ENCODE data around the gene PTGES. TPM values are rescaled to one million over a fixed set of nuclear protein-coding genes. Genes with fewer than 3 reads are reported as not detected.

PTGES gene
- polyA plus RNA-seq, 1 of the 3 experiments (the other 2 are of a cell fraction): 5.2 TPM

- Histone ChIP-seq H3K9ac (no peak overlapping the region), H2AFZ (ENCODE audit: low read depth) (no peak overlapping the region), H3K9me3 (no peaks in the 10 kb centered on the region), H3K4me3 (ENCODE audit: low read depth in 2 of 2, low read length in 1 of 2) (no peak overlapping the region), H4K20me1 (ENCODE audit: insufficient read depth) (no peaks in the 10 kb centered on the region), H3K27ac (ENCODE audit: low read depth in 2 of 2, low read length in 1 of 2) (no peak overlapping the region), H3K4me1 (ENCODE audit: control insufficient read depth in 1 of 2, insufficient read depth in 2 of 2, low read depth in 1 of 2, low read length in 1 of 2) (peaks cover 0 to 5% of the 10 kb centered on the region in 2 experiments; a peak in 1 of 4 replicates), H3K4me2 (no peak overlapping the region), H3K9me2 (no peaks in the 10 kb centered on the region), H3K27me3 (ENCODE audit: insufficient read depth) (no peaks in the 10 kb centered on the region), H3K36me3 (replicated peaks in 1 of 2; ENCODE audit: control insufficient read depth in 1 of 2, insufficient read depth in 2 of 2, low read length in 1 of 2) (no peaks in the 10 kb centered on the region), H3K79me2 (ENCODE audit: insufficient read depth) (no peaks in the 10 kb centered on the region), H3F3A (replicated peaks; ENCODE audit: insufficient read depth) (no peaks in the 10 kb centered on the region)
- WGBS (ENCODE audit: low lambda C conversion rate): 78% methylated on average over 13 of the region's 20 CpGs
- ChIA-PET CTCF (interaction anchor here (0.6 to 15.1 kb wide), 11 partner anchors 9 to 116 kb away, joined by 3 to 356 read pairs (median 19); partner anchors contain the start of genes ASB6 and PTGES), POLR2A (no interaction called here)
- TF ChIP-seq CHD2 (IDR thresholded peaks at IDR 0.05; ENCODE audit: low read length, partially characterized antibody) (no peak), JUND (IDR thresholded peaks at IDR 0.05) (no peak), POLR2AphosphoS5 (IDR thresholded peaks at IDR 0.05; ENCODE audit: low read depth, low read length) (no peak), TCF12 (IDR thresholded peaks at IDR 0.05) (no peak), EP300 (IDR thresholded peaks at IDR 0.05; ENCODE audit: borderline replicate concordance in 1 of 2, low read depth in 1 of 2, low read length in 1 of 2) (no peak), TEAD4 (IDR thresholded peaks at IDR 0.05; ENCODE audit: borderline replicate concordance, insufficient read depth) (no peak), YY1 (IDR thresholded peaks at IDR 0.05; ENCODE audit: low read depth) (no peak), GATA2 (CRISPR knock-in tag; IDR thresholded peaks at IDR 0.05) (no peak), USF2 (IDR thresholded peaks at IDR 0.05; ENCODE audit: borderline replicate concordance, low read depth, low read length) (no peak), ELF1 (IDR thresholded peaks at IDR 0.05) (no peak), IRF3 (IDR thresholded peaks at IDR 0.05; ENCODE audit: low read depth, low read length) (no peak), RAD21 (IDR thresholded peaks at IDR 0.05; ENCODE audit: low read length) (no peak), MEF2A (IDR thresholded peaks at IDR 0.05; ENCODE audit: borderline replicate concordance, low read depth) (no peak)
- DNase-seq: no peak
Measured at GRCh38 chr9:129736334-129736733, 16.5 kb downstream of the PTGES start.

GRCh38 chr9:129735546-129735945, 17.3 kb downstream of the PTGES start:
- Histone ChIP-seq H3K4me1 (ENCODE audit: control insufficient read depth in 1 of 2, insufficient read depth in 2 of 2, low read depth in 1 of 2, low read length in 1 of 2) (peaks cover 0 to 5% of the 10 kb centered on the region in 2 experiments; a peak in 1 of 4 replicates), H3K9me3 (no peaks in the 10 kb centered on the region), H2AFZ (ENCODE audit: low read depth) (no peak overlapping the region), H3K9me2 (no peaks in the 10 kb centered on the region), H3F3A (replicated peaks; ENCODE audit: insufficient read depth) (no peaks in the 10 kb centered on the region), H3K79me2 (ENCODE audit: insufficient read depth) (no peaks in the 10 kb centered on the region), H3K27ac (ENCODE audit: low read depth in 2 of 2, low read length in 1 of 2) (no peak overlapping the region), H3K4me3 (ENCODE audit: low read depth in 2 of 2, low read length in 1 of 2) (no peak overlapping the region), H3K27me3 (ENCODE audit: insufficient read depth) (0 out of 2 replicates have a peak, but pooled peaks cover 3% of the 10 kb centered on the region), H3K4me2 (no peak overlapping the region), H3K36me3 (replicated peaks in 1 of 2; ENCODE audit: control insufficient read depth in 1 of 2, insufficient read depth in 2 of 2, low read length in 1 of 2) (no peaks in the 10 kb centered on the region), H3K9ac (no peak overlapping the region), H4K20me1 (ENCODE audit: insufficient read depth) (no peaks in the 10 kb centered on the region)
- ChIA-PET CTCF (interaction anchor here (0.6 to 15.1 kb wide), 4 partner anchors 9 to 115 kb away, joined by 3 to 356 read pairs (median 62); no protein-coding TSS in a partner anchor), POLR2A (no interaction called here)
- no peak for DNase-seq
- TF ChIP-seq FOSL2 (IDR thresholded peaks at IDR 0.05; ENCODE audit: borderline replicate concordance, low read depth): no peak
- no peak for TF ChIP-seq RAD21 (IDR thresholded peaks at IDR 0.05; ENCODE audit: low read length)
- TF ChIP-seq JUND (IDR thresholded peaks at IDR 0.05): no peak
- no peak for TF ChIP-seq YY1 (IDR thresholded peaks at IDR 0.05; ENCODE audit: low read depth)
- no peak for TF ChIP-seq MXI1 (IDR thresholded peaks at IDR 0.05; ENCODE audit: low read depth, low read length)
- TF ChIP-seq TCF12 (IDR thresholded peaks at IDR 0.05): no peak
- no peak for TF ChIP-seq TAF1 (IDR thresholded peaks at IDR 0.05; ENCODE audit: borderline replicate concordance, low read depth, low read length)
- TF ChIP-seq GABPA (IDR thresholded peaks at IDR 0.05; ENCODE audit: low read depth): no peak
- TF ChIP-seq RXRA (IDR thresholded peaks at IDR 0.05; ENCODE audit: borderline replicate concordance, low read depth): no peak
- TF ChIP-seq REST (IDR thresholded peaks at IDR 0.05; ENCODE audit: low read depth, low read length): no peak
- TF ChIP-seq ZBTB33 (IDR thresholded peaks at IDR 0.05; ENCODE audit: borderline replicate concordance, low read depth): no peak
- WGBS (ENCODE audit: low lambda C conversion rate): 81% methylated on average over 6 of the region's 6 CpGs

All from SK-N-SH (cell line).